HG02938 (cell line): ENCODE data around the gene MYO10.
"Not testable (repeated sequence)": the region's sequence is repeated elsewhere in the genome, so short reads cannot be mapped to it uniquely, and the experiment has no call there.

Experiments used
- ATAC-seq: cut with Tn5 transposase; IDR thresholded peaks from one replicate; pipeline ENCODE4 v1.9.1; 2021; ENCODE audit warnings: mild to moderate bottlenecking, moderate library complexity; ENCODE audit not compliant: unreplicated experiment

MYO10 gene

GRCh38 chr5:16866273-16866672 is 69.8 kb downstream of the MYO10 start:
- no peak for ATAC-seq

- no peak for ATAC-seq
These were observed 70.9 kb downstream of the MYO10 start for GRCh38 chr5:16865151-16865550.

GRCh38 chr5:16864631-16865131 is 71.4 kb downstream of the MYO10 start:
- ATAC-seq: no peak

- no peak for ATAC-seq
These were observed 72.6 kb downstream of the MYO10 start for GRCh38 chr5:16863469-16863946.

- no peak for ATAC-seq
These were observed 73.3 kb downstream of the MYO10 start for GRCh38 chr5:16862777-16863176.

- no peak for ATAC-seq
These were observed 76.7 kb downstream of the MYO10 start for GRCh38 chr5:16859346-16859745.

GRCh38 chr5:16858151-16858550 is 77.9 kb downstream of the MYO10 start:
- no peak for ATAC-seq

GRCh38 chr5:16857635-16858034 is 78.5 kb downstream of the MYO10 start:
- ATAC-seq: no peak

- ATAC-seq: no peak
These were observed 79.6 kb downstream of the MYO10 start for GRCh38 chr5:16856531-16856930.

GRCh38 chr5:16855898-16856297 is 80.2 kb downstream of the MYO10 start:
- no peak for ATAC-seq

GRCh38 chr5:16855485-16855884 is 80.6 kb downstream of the MYO10 start:
- ATAC-seq: no peak

- ATAC-seq: no peak
These were observed 81.7 kb downstream of the MYO10 start for GRCh38 chr5:16854351-16854750.

- no peak for ATAC-seq
These were observed 82.6 kb downstream of the MYO10 start for GRCh38 chr5:16853518-16853917.

GRCh38 chr5:16852251-16853005 is 83.7 kb downstream of the MYO10 start:
- ATAC-seq: no peak

GRCh38 chr5:16849775-16850174 is 86.3 kb downstream of the MYO10 start:
- ATAC-seq: no peak

- no peak for ATAC-seq
These were observed 86.9 kb downstream of the MYO10 start for GRCh38 chr5:16849181-16849580.

GRCh38 chr5:16844952-16845351 is 91.1 kb downstream of the MYO10 start:
- ATAC-seq: no peak

- ATAC-seq: no peak
These were observed 93.2 kb downstream of the MYO10 start for GRCh38 chr5:16842896-16843295.

- no peak for ATAC-seq
These were observed 94.7 kb downstream of the MYO10 start for GRCh38 chr5:16841416-16841815.

GRCh38 chr5:16837305-16837704 is 98.8 kb downstream of the MYO10 start:
- ATAC-seq: no peak

GRCh38 chr5:16834029-16834428 is 102.1 kb downstream of the MYO10 start:
- no peak for ATAC-seq

GRCh38 chr5:16831326-16831725 is 104.8 kb downstream of the MYO10 start:
- ATAC-seq: not testable (repeated sequence)

GRCh38 chr5:16827755-16828154 is 108.3 kb downstream of the MYO10 start:
- ATAC-seq: no peak
